Caco-2 (cell line): ENCODE measurements around the gene CDNF. TPM values are rescaled to one million over a fixed set of nuclear protein-coding genes. Genes with fewer than 3 reads are reported as not detected.

Source experiments
- BruUV-seq: library from RNA; stranded (reverse); fragments of 400-500 nt; replicated peaks from 2 replicates; lab custom pipeline; 2021; lab: Mats Ljungman, UMichigan
- CTCF ChIA-PET: fragments of 300-600 bp; sonication (Branson Sonifier 250); formaldehyde crosslinking; loops from one replicate; lab custom pipeline; 2022; ENCODE audit warnings: antibody characterized with exemption; lab: Charles Lee
- POLR2A ChIA-PET: fragments of 300-600 bp; sonication (Branson Sonifier 250); formaldehyde crosslinking; loops from one replicate; lab custom pipeline; 2022; ENCODE audit warnings: antibody characterized with exemption; lab: Charles Lee
- DNase-seq, 2 experiments: peaks; one replicate each; pipeline versions ENCODE4 v3.0.0 to v3.0.0-alpha.2; 2020 to 2022
- H3K27me3 ChIP-seq: replicated peaks from 2 replicates; pipeline ENCODE4 v1.6.0; 2011; ENCODE audit warnings: low read length; ENCODE audit not compliant: control insufficient read depth, insufficient read depth
- H3K36me3 ChIP-seq: 2 replicates; pipeline ENCODE4 v1.5.1; 2011; ENCODE audit warnings: low read length; ENCODE audit not compliant: control insufficient read depth, insufficient read depth
- H3K4me1 ChIP-seq: fragments of 250-450 bp; sonication (Bioruptor Pico); 2 replicates; pipeline ENCODE4 v1.5.1; 2020; ENCODE audit warnings: mild to moderate bottlenecking
- H3K4me3 ChIP-seq: 2 replicates; pipeline ENCODE4 v1.5.1; 2011; ENCODE audit warnings: low read depth, mild to moderate bottlenecking, control low read depth, low read length
- H3K9me3 ChIP-seq: fragments of 250-450 bp; sonication (Bioruptor Pico); 2 replicates; pipeline ENCODE4 v1.5.1; 2020; ENCODE audit warnings: mild to moderate bottlenecking, moderate library complexity
- H3K27ac Mint-ChIP-seq: one replicate; pipeline ENCODE4 v1.8.0; 2022; ENCODE audit warnings: mixed read lengths; ENCODE audit not compliant: unreplicated experiment
- H3K27me3 Mint-ChIP-seq: one replicate; pipeline ENCODE4 v1.8.0; 2022; ENCODE audit warnings: mixed read lengths; ENCODE audit not compliant: insufficient read depth, unreplicated experiment
- H3K36me3 Mint-ChIP-seq: one replicate; pipeline ENCODE4 v1.8.0; 2022; ENCODE audit warnings: mild to moderate bottlenecking, mixed read lengths; ENCODE audit not compliant: insufficient read depth, unreplicated experiment
- H3K4me1 Mint-ChIP-seq: one replicate; pipeline ENCODE4 v1.8.0; 2022; ENCODE audit warnings: low read depth, mixed read lengths; ENCODE audit not compliant: unreplicated experiment
- H3K4me3 Mint-ChIP-seq: one replicate; pipeline ENCODE4 v1.8.0; 2022; ENCODE audit warnings: mild to moderate bottlenecking, moderate library complexity, mixed read lengths; ENCODE audit not compliant: unreplicated experiment
- H3K9me3 Mint-ChIP-seq: one replicate; pipeline ENCODE4 v1.8.0; 2022; ENCODE audit warnings: mixed read lengths; ENCODE audit not compliant: unreplicated experiment
- intact Hi-C: fragments of 100-400 bp; cut with micrococcal nuclease; formaldehyde crosslinking; loops from one replicate; pipeline ENCODE4 v1.10.0; 2022; ENCODE audit not compliant: unreplicated experiment
- total RNA-seq: library from RNA; stranded (reverse); gene quantifications from 2 replicates; pipeline ENCODE4 v1.2.3, GENCODE V29; 2022
- TF ChIP-seq, protein P1 (sequence below), 2 experiments: fragments of 200-600 bp in 1 of 2; IDR thresholded peaks; 1 replicate in 1 of 2; 2 replicates in 1 of 2; pipeline versions ENCODE4 v1.5.1 to v1.8.0; 2011 to 2022; ENCODE audit warnings: antibody characterized with exemption in 1 of 2, control low read depth in 1 of 2, inconsistent platforms in 1 of 2, low read depth in 1 of 2, low read length in 1 of 2, mild to moderate bottlenecking in 1 of 2, moderate library complexity in 1 of 2; ENCODE audit not compliant: insufficient read depth in 1 of 2, severe bottlenecking in 1 of 2, unreplicated experiment in 1 of 2

The CDNF gene
- total RNA-seq, 1 experiment from 2014 or later: 3.9 TPM

DNA sequence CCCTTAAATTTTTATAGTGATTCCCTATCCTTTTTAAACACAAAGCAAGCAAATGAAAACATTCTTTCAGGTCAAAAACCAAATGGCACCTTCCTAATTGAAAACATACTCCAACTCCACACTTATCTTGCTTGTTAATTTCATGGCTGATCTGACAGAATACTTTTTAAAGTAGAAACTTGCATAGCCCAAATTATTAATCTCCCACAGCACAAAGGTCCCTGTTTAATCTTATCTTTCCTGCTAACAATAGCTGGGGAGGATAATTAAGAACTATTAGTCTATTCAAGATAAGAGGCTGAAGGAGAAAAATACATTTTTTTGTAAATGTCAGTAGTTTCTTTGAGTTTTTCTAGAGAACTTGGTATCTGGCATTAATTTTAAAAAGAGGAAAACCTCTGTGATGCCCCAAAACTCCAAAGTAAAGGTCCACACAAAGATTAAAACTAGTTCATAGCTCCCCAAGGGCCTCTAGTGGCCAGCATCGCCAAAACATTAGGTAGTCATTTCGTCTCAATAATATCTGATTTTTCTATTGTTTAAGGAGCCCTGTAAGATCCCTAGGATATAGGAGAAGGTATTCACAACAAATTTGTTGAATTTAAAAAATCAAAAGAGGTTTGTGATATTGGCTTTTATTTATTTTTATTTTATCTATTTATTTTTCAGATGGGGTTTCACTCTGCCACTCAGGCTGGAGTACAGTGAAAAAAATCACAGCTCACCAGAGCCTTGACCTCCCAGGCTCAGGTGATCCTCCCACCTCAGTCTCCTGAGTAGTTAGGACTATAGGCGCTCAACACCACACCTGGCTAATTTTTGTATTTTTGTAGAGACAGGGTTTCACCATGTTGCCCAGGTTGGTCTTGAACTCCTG lies 14.7 kb downstream of the CDNF start:
- peaks cover 35% of the 10 kb centered on the region for H3K4me1 Mint-ChIP-seq
- H3K27ac Mint-ChIP-seq: peak overlapping the region; percentile 71
- intact Hi-C loops: loop anchor here (1.0 to 5.0 kb wide), 7 partner anchors 121 to 324 kb away; no protein-coding TSS in a partner anchor
- ChIA-PET POLR2A (interaction anchor here (1.0 to 1.8 kb wide), 2 partner anchors 15 to 324 kb away, joined by 3 to 10 read pairs; partner anchors contain the start of genes CDNF, HSPA14 and MSANTD7), CTCF (interaction anchor here (0.5 to 2.0 kb wide), 12 partner anchors 14 to 266 kb away, joined by 3 to 11 read pairs (median 4); partner anchors contain the start of genes CDNF, HSPA14 and MSANTD7)
- Histone ChIP-seq H3K9me3 (no peaks in the 10 kb centered on the region), H3K36me3 (no peaks in the 10 kb centered on the region), H3K27me3 (no peaks in the 10 kb centered on the region), H3K4me3 (no peak overlapping the region), H3K4me1 (peaks cover 32% of the 10 kb centered on the region)
- peak in 1 of 2 experiments; percentile 64 for DNase-seq
- no TSS peak for BruUV-seq
- peaks cover 6% of the 10 kb centered on the region for H3K27me3 Mint-ChIP-seq
- H3K4me3 Mint-ChIP-seq: peak overlapping the region; percentile 18
- H3K9me3 Mint-ChIP-seq: no peaks in the 10 kb centered on the region
- H3K36me3 Mint-ChIP-seq: peaks cover 7% of the 10 kb centered on the region
- TF ChIP-seq, protein P1, sequence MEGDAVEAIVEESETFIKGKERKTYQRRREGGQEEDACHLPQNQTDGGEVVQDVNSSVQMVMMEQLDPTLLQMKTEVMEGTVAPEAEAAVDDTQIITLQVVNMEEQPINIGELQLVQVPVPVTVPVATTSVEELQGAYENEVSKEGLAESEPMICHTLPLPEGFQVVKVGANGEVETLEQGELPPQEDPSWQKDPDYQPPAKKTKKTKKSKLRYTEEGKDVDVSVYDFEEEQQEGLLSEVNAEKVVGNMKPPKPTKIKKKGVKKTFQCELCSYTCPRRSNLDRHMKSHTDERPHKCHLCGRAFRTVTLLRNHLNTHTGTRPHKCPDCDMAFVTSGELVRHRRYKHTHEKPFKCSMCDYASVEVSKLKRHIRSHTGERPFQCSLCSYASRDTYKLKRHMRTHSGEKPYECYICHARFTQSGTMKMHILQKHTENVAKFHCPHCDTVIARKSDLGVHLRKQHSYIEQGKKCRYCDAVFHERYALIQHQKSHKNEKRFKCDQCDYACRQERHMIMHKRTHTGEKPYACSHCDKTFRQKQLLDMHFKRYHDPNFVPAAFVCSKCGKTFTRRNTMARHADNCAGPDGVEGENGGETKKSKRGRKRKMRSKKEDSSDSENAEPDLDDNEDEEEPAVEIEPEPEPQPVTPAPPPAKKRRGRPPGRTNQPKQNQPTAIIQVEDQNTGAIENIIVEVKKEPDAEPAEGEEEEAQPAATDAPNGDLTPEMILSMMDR (IDR thresholded peaks at IDR 0.05; ENCODE audit: insufficient read depth in 1 of 2, low read depth in 1 of 2, low read length in 1 of 2, severe bottlenecking in 1 of 2, unreplicated experiment in 1 of 2): peak; percentile 76 to 87

DNA sequence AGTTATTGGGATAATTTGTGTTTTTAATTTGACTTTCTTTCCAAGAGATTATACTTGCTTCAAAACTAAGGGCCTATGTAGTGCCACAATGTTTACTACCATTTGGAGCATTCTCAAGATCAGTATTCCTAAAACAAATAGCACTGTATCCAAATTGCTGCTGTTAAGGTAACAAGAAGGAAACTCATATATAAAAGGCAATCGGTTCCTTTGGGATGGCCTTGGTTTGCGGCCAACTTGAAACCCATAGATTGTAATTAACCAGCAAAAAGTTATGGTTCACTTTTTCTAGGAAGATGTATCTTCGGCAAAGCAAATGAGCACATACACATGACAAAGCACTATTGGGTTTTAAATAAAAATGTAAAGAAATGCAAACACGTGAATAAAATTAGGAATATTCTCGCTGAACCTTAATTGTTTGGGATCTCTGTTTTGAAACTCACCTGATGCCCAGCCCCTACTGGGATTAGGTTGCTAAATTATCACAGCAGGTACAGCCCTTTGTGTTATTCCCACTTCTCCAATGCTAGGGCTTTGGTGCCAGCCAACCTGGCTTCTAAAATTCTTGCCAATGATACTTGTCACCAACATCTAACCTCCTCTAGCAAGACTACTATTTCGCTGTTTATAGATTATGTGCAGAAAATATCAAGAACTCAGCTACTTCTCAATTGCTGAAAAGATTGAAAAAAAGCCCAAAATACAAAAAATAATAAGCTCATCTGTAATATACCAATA lies 16.0 kb downstream of the CDNF start:
- Histone ChIP-seq H3K4me1 (peaks cover 32% of the 10 kb centered on the region), H3K36me3 (no peaks in the 10 kb centered on the region), H3K9me3 (peaks cover 4% of the 10 kb centered on the region; the same call in 1 of the 2 replicates), H3K27me3 (no peaks in the 10 kb centered on the region), H3K4me3 (no peak overlapping the region)
- intact Hi-C loops: loop anchor here (2.0 to 5.0 kb wide), 5 partner anchors 39 to 220 kb away; no protein-coding TSS in a partner anchor
- TF ChIP-seq, protein P1 (IDR thresholded peaks at IDR 0.05; ENCODE audit: insufficient read depth in 1 of 2, low read depth in 1 of 2, low read length in 1 of 2, severe bottlenecking in 1 of 2, unreplicated experiment in 1 of 2): no peak
- H3K27me3 Mint-ChIP-seq: peaks cover 6% of the 10 kb centered on the region
- H3K4me1 Mint-ChIP-seq: peaks cover 35% of the 10 kb centered on the region
- H3K27ac Mint-ChIP-seq: no peak overlapping the region
- ChIA-PET CTCF (interaction anchor here (1.5 kb wide), 1 partner anchor 262 kb away, joined by 10 read pairs; no protein-coding TSS in a partner anchor), POLR2A (interaction anchor here (0.6 to 1.8 kb wide), 3 partner anchors 16 to 279 kb away, joined by 3 to 10 read pairs (median 5); partner anchors contain the start of genes CDNF, HSPA14, MSANTD7 and SUV39H2)
- H3K9me3 Mint-ChIP-seq: no peaks in the 10 kb centered on the region
- peaks cover 7% of the 10 kb centered on the region for H3K36me3 Mint-ChIP-seq
- BruUV-seq: no TSS peak
- no peak overlapping the region for H3K4me3 Mint-ChIP-seq
- no peak for DNase-seq
